ENCODE measurements around the gene RIMS3.

GRCh38 chr1:40694353-40694874 lies 28.9 kb upstream of the RIMS3 start:
- TF ChIP-seq FOXM1 (IDR thresholded peaks at IDR 0.05; ENCODE audit: borderline replicate concordance) (no peak), CTBP1 (IDR thresholded peaks at IDR 0.05; ENCODE audit: borderline replicate concordance) (no peak)

All from HEK293T (cell line).